GM12892 (cell line): ENCODE data around the gene POU2F1.

ENCODE experiments used
- POLR2A ChIP-seq: IDR thresholded peaks from 2 replicates; pipeline ENCODE4 v1.6.1; 2011; ENCODE audit warnings: low read depth, low read length, control low read depth
- POLR2AphosphoS5 ChIP-seq: IDR thresholded peaks from 2 replicates; pipeline ENCODE4 v1.6.1; 2011; ENCODE audit warnings: low read depth, low read length, control low read depth

DNA sequence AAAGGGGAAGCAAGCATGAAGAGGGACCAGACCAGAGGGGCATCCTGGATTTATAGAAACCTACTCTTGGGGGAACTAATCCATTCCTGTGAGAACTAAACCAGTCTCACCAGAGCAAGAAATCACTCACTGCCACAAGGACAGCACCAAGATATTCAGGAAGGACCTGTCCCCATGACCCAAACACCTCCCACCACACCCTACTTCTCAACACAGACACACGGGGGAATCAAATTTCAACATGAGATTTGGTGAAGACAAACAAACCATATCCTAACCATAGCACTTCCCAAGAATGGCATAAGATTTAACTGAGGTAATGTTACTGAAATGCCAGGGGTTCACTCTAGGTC lies 12.1 kb upstream of the POU2F1 start:
- TF ChIP-seq POLR2AphosphoS5, result no peak
- TF ChIP-seq POLR2A, result no peak
